Measurements from ENCODE around the gene TMEM259. TPM values are rescaled to one million over a fixed set of nuclear protein-coding genes. Genes with fewer than 3 reads are reported as not detected.

The TMEM259 gene
- total and polyA plus RNA-seq, 2 donors from 2014 or later: 129 to 180 TPM

GRCh38 chr19:973726-974563 is 47.0 kb downstream of the TMEM259 start:
- Histone ChIP-seq H3K4me3 (ENCODE audit: low read length in 3 of 3) (no peak overlapping the region), H3K9ac (ENCODE audit: low read length in 3 of 3) (no peak overlapping the region), H3K4me1 (ENCODE audit: control insufficient read depth in 2 of 3, insufficient read depth in 2 of 3, low read depth in 1 of 3, low read length in 3 of 3) (no peaks in the 10 kb centered on the region), H3K27me3 (ENCODE audit: control insufficient read depth, insufficient read depth, low read length) (no peaks in the 10 kb centered on the region), H3K9me3 (ENCODE audit: control insufficient read depth in 2 of 3, insufficient read depth in 1 of 3, low read length in 3 of 3) (peaks cover 0 to 5% (median 0%) of the 10 kb centered on the region in 3 donors), H3K27ac (ENCODE audit: low read depth in 2 of 2, low read length in 2 of 2) (no peak overlapping the region), H3K36me3 (ENCODE audit: control insufficient read depth in 2 of 3, insufficient read depth in 3 of 3, low read length in 3 of 3) (peaks cover 4 to 5% (median 4%) of the 10 kb centered on the region in 3 donors)
- DNase-seq (no peak), FAIRE-seq (no peak)
- intact Hi-C loops (cut with DNase I): no loop called here
- TF ChIP-seq, protein P1, sequence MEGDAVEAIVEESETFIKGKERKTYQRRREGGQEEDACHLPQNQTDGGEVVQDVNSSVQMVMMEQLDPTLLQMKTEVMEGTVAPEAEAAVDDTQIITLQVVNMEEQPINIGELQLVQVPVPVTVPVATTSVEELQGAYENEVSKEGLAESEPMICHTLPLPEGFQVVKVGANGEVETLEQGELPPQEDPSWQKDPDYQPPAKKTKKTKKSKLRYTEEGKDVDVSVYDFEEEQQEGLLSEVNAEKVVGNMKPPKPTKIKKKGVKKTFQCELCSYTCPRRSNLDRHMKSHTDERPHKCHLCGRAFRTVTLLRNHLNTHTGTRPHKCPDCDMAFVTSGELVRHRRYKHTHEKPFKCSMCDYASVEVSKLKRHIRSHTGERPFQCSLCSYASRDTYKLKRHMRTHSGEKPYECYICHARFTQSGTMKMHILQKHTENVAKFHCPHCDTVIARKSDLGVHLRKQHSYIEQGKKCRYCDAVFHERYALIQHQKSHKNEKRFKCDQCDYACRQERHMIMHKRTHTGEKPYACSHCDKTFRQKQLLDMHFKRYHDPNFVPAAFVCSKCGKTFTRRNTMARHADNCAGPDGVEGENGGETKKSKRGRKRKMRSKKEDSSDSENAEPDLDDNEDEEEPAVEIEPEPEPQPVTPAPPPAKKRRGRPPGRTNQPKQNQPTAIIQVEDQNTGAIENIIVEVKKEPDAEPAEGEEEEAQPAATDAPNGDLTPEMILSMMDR (IDR thresholded peaks at IDR 0.05; ENCODE audit: borderline replicate concordance, extremely low read depth, insufficient read depth): no peak

GRCh38 chr19:972281-972680 is 48.6 kb downstream of the TMEM259 start:
- no peak for FAIRE-seq
- intact Hi-C loops (cut with DNase I): no loop called here
- no peak overlapping the region for H3K9ac ChIP-seq (ENCODE audit: low read length in 3 of 3)

GRCh38 chr19:971795-972194 is 49.1 kb downstream of the TMEM259 start:
- TF ChIP-seq, protein P1 (IDR thresholded peaks at IDR 0.05; ENCODE audit: borderline replicate concordance, extremely low read depth, insufficient read depth): no peak
- Histone ChIP-seq H3K4me3 (ENCODE audit: low read length in 3 of 3) (no peak overlapping the region), H3K27ac (ENCODE audit: low read depth in 2 of 2, low read length in 2 of 2) (no peak overlapping the region), H3K9me3 (ENCODE audit: control insufficient read depth in 2 of 3, insufficient read depth in 1 of 3, low read length in 3 of 3) (peaks cover 0 to 5% (median 0%) of the 10 kb centered on the region in 3 donors), H3K9ac (ENCODE audit: low read length in 3 of 3) (no peak overlapping the region), H3K27me3 (ENCODE audit: control insufficient read depth, insufficient read depth, low read length) (no peaks in the 10 kb centered on the region), H3K36me3 (ENCODE audit: control insufficient read depth in 2 of 3, insufficient read depth in 3 of 3, low read length in 3 of 3) (peaks cover 4 to 7% (median 4%) of the 10 kb centered on the region in 3 donors), H3K4me1 (ENCODE audit: control insufficient read depth in 2 of 3, insufficient read depth in 2 of 3, low read depth in 1 of 3, low read length in 3 of 3) (no peaks in the 10 kb centered on the region)
- FAIRE-seq: no peak
- DNase-seq: no peak
- intact Hi-C loops (cut with DNase I): no loop called here

More at GRCh38 chr19:972281-972680, 48.6 kb downstream of the TMEM259 start:
- Histone ChIP-seq H3K4me1 (ENCODE audit: control insufficient read depth in 2 of 3, insufficient read depth in 2 of 3, low read depth in 1 of 3, low read length in 3 of 3) (no peaks in the 10 kb centered on the region), H3K4me3 (ENCODE audit: low read length in 3 of 3) (no peak overlapping the region), H3K27ac (ENCODE audit: low read depth in 2 of 2, low read length in 2 of 2) (no peak overlapping the region), H3K9me3 (ENCODE audit: control insufficient read depth in 2 of 3, insufficient read depth in 1 of 3, low read length in 3 of 3) (peaks cover 0 to 5% (median 0%) of the 10 kb centered on the region in 3 donors), H3K36me3 (ENCODE audit: control insufficient read depth in 2 of 3, insufficient read depth in 3 of 3, low read length in 3 of 3) (peaks cover 4 to 7% (median 4%) of the 10 kb centered on the region in 3 donors), H3K27me3 (ENCODE audit: control insufficient read depth, insufficient read depth, low read length) (no peaks in the 10 kb centered on the region)
- DNase-seq: no peak
- TF ChIP-seq, protein P1 (IDR thresholded peaks at IDR 0.05; ENCODE audit: borderline replicate concordance, extremely low read depth, insufficient read depth): no peak

Measured in kidney (tissue), 14 donors.